Testis (tissue), 2 donors: ENCODE results near the gene PI4KB.

ENCODE experiments used
- POLR2A ChIP-seq: fragments of 450-650 bp; IDR thresholded peaks from one replicate; pipeline ENCODE4 v1.6.1; 2017; ENCODE audit warnings: antibody characterized with exemption, mild to moderate bottlenecking, moderate library complexity
- TF ChIP-seq, protein P1 (sequence below), 3 experiments: fragments of 450-650 bp in 2 of 3; fragments of 200-600 bp in 1 of 3; sonication (generic) in 1 of 3; IDR thresholded peaks; one replicate each; pipeline ENCODE4 v1.5.1; 2016 to 2019; ENCODE audit warnings: antibody characterized with exemption in 3 of 3, mild to moderate bottlenecking in 2 of 3, moderate library complexity in 1 of 3

DNA sequence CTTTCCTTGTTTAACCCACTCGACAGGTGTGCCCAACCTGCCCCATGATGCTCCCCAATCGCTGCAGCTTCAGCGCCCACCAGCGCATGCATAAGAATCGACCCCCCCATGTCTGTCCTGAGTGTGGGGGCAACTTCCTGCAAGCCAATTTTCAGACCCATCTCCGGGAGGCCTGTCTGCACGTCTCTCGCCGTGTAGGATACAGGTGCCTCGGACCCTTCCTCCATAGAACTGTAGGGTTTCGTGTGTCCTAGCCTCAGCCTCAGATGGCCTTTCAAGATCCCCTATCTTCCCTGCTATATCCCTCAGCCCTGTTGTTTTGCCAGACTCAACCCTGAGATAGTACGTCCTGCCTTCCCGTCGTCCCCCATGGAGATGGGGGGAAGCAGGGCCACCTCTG lies 38.7 kb downstream of the PI4KB start:
- no peak for TF ChIP-seq POLR2A
- TF ChIP-seq, protein P1, sequence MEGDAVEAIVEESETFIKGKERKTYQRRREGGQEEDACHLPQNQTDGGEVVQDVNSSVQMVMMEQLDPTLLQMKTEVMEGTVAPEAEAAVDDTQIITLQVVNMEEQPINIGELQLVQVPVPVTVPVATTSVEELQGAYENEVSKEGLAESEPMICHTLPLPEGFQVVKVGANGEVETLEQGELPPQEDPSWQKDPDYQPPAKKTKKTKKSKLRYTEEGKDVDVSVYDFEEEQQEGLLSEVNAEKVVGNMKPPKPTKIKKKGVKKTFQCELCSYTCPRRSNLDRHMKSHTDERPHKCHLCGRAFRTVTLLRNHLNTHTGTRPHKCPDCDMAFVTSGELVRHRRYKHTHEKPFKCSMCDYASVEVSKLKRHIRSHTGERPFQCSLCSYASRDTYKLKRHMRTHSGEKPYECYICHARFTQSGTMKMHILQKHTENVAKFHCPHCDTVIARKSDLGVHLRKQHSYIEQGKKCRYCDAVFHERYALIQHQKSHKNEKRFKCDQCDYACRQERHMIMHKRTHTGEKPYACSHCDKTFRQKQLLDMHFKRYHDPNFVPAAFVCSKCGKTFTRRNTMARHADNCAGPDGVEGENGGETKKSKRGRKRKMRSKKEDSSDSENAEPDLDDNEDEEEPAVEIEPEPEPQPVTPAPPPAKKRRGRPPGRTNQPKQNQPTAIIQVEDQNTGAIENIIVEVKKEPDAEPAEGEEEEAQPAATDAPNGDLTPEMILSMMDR (IDR thresholded peaks at IDR 0.05): no peak
